K562 (cell line): Measurements from ENCODE around the gene ABCD3. TPM values are rescaled to one million over a fixed set of nuclear protein-coding genes. Genes with fewer than 3 reads are reported as not detected.
"Not testable (repeated sequence)": the region's sequence is repeated elsewhere in the genome, so short reads cannot be mapped to it uniquely, and the experiment has no call there.

ENCODE experiments used
- ATAC-seq: fragments of 200-7000 bp; cut with Tn5 transposase; 3 replicates; pipeline ENCODE4 v1.9.1; 2020; ENCODE audit warnings: moderate library complexity
- BruUV-seq: library from RNA; stranded (reverse); fragments of 400-500 nt; replicated peaks from 2 replicates; lab custom pipeline; 2021; lab: Mats Ljungman, UMichigan
- CTCF ChIA-PET: fragments of 300-600 bp; formaldehyde crosslinking; extraction: SDS; loops from one replicate; lab custom pipeline; 2021; ENCODE audit warnings: low intra/inter-chr PET ratio; lab: Yijun Ruan, JAX
- POLR2A ChIA-PET: fragments of 300-600, 350-650 bp; sonication (Branson Sonifier 250); formaldehyde crosslinking; extraction: SDS; loops from one replicate; lab custom pipeline; 2021; ENCODE audit warnings: antibody characterized with exemption, inconsistent platforms; lab: Yijun Ruan, JAX
- DNase-seq, 4 experiments: peaks; one replicate each; pipeline versions ENCODE4 v3.0.0 to v3.0.0-alpha.2; 2011 to 2018; ENCODE audit warnings: low spot score in 3 of 4, mixed read lengths in 3 of 4; ENCODE audit errors: extremely low read depth in 1 of 4
- FAIRE-seq: peaks from 2 replicates; lab custom pipeline; 2011; peaks lifted over from hg19 to GRCh38; lab: Jason Lieb, UNC
- H2AFZ ChIP-seq: 2 replicates; pipeline ENCODE4 v1.6.0; 2011; ENCODE audit warnings: low read depth, low read length, control low read depth, inconsistent platforms
- H3K27ac ChIP-seq: fragments of 200-600 bp; 3 replicates; pipeline ENCODE4 v1.8.0; 2011; ENCODE audit warnings: low read depth, mild to moderate bottlenecking, control low read depth, inconsistent platforms, low read length, moderate library complexity, mixed read lengths; ENCODE audit errors: extremely low read depth
- H3K27me3 ChIP-seq, 2 experiments: fragments of 300-600 bp in 1 of 2; 2 replicates in 1 of 2; 3 replicates in 1 of 2; pipeline versions ENCODE4 v1.6.0 to v1.8.0; 2011; ENCODE audit warnings: inconsistent platforms in 2 of 2, low read length in 2 of 2, mild to moderate bottlenecking in 1 of 2, mixed read lengths in 1 of 2, moderate library complexity in 1 of 2; ENCODE audit not compliant: control insufficient read depth in 2 of 2, insufficient read depth in 2 of 2
- H3K36me3 ChIP-seq: fragments of 300-600 bp; 3 replicates; pipeline ENCODE4 v1.8.0; 2011; ENCODE audit warnings: mild to moderate bottlenecking, low read length, inconsistent platforms; ENCODE audit not compliant: control insufficient read depth, insufficient read depth
- H3K4me1 ChIP-seq, 2 experiments: fragments of 200-600 bp in 1 of 2; replicated peaks in 1 of 2; 2 replicates in 1 of 2; 3 replicates in 1 of 2; pipeline versions ENCODE4 v1.5.1 to v1.8.0; 2011; ENCODE audit warnings: inconsistent platforms in 2 of 2, low read length in 2 of 2, mild to moderate bottlenecking in 1 of 2, mixed read lengths in 1 of 2, moderate library complexity in 1 of 2; ENCODE audit not compliant: control insufficient read depth in 2 of 2, insufficient read depth in 2 of 2
- H3K4me2 ChIP-seq: 2 replicates; pipeline ENCODE4 v1.6.1; 2011; ENCODE audit warnings: low read length, control low read depth, inconsistent platforms, mixed read lengths; ENCODE audit not compliant: insufficient read depth
- H3K4me3 ChIP-seq: fragments of 200-600 bp; sonication (generic), shearing (Covaris generic); 2 replicates; pipeline ENCODE4 v1.5.1; 2016; ENCODE audit warnings: control low read depth, inconsistent platforms
- H3K79me2 ChIP-seq: fragments of 200-600 bp; 3 replicates; pipeline ENCODE4 v1.8.0; 2011; ENCODE audit warnings: low read length, inconsistent platforms; ENCODE audit not compliant: control insufficient read depth, insufficient read depth
- H3K9ac ChIP-seq, 2 experiments: 2 replicates each; pipeline versions ENCODE4 v1.6.0 to v1.6.1; 2011; ENCODE audit warnings: low read depth in 2 of 2, low read length in 2 of 2, control low read depth in 1 of 2, inconsistent platforms in 1 of 2, mild to moderate bottlenecking in 1 of 2, mixed read lengths in 1 of 2; ENCODE audit not compliant: insufficient read depth in 1 of 2
- H3K9me1 ChIP-seq: one replicate; pipeline ENCODE4 v1.6.0; 2011; ENCODE audit warnings: inconsistent platforms, mild to moderate bottlenecking, low read length, moderate library complexity; ENCODE audit not compliant: control insufficient read depth, insufficient read depth
- H3K9me3 ChIP-seq: replicated peaks from 2 replicates; pipeline ENCODE4 v1.5.1; 2011; ENCODE audit warnings: low read depth, low read length, inconsistent platforms; ENCODE audit not compliant: control insufficient read depth, insufficient read depth
- H4K20me1 ChIP-seq: replicated peaks from 2 replicates; pipeline ENCODE4 v1.6.1; 2011; ENCODE audit warnings: low read length, inconsistent platforms, mixed read lengths; ENCODE audit not compliant: control insufficient read depth, insufficient read depth
- WGBS: fragments of 100-300 bp; shearing (Covaris generic); methylation state at CpG from one replicate; pipeline ENCODE4 v1.1.6; 2016; ENCODE audit warnings: low coverage, mixed read lengths; ENCODE audit not compliant: insufficient coverage; ENCODE audit errors: missing lambda C conversion rate; 5-methylcytosine and 5-hydroxymethylcytosine counted together
- in situ Hi-C: fragments of 300-500 bp; cut with MboI; formaldehyde crosslinking; loops from 4 replicates; pipeline ENCODE4 v1.15.0; 2018; ENCODE audit warnings: inconsistent platforms, mixed read lengths
- intact Hi-C: fragments of 100-400 bp; cut with micrococcal nuclease; formaldehyde crosslinking; loops from 2 replicates; pipeline ENCODE4 v1.14.2; 2022
- polyA plus RNA-seq, 8 experiments: library from polyadenylated mRNA; depleted of rRNA in 4 of 8; stranded (reverse) in 5 of 8; unstranded in 3 of 8; fragments of >200 nt; fragmentation: Nextera tagmentation in 2 of 8; fragmentation: Illumina TruSeq in 1 of 8; extraction: Ambion mirVana in 2 of 8; extraction: Trizol in 1 of 8; gene quantifications; 2 replicates each; pipeline versions ENCODE4 v1.2.1 to v1.2.3, GENCODE V29; 2011 to 2014; ENCODE audit warnings: inconsistent platforms in 1 of 8, missing spikeins in 1 of 8
- total RNA-seq, 7 experiments: library from RNA; depleted of rRNA in 6 of 7; stranded (reverse); fragments of >200 nt in 6 of 7; fragmentation: Illumina TruSeq in 2 of 7; extraction: Trizol in 2 of 7; gene quantifications; 2 replicates each; pipeline versions ENCODE4 v1.2.1 to v1.2.3, GENCODE V29; 2011 to 2021; ENCODE audit warnings: low replicate concordance in 1 of 7
- TF ChIP-seq, protein P1 (sequence below), 2 experiments: fragments of 450-650 bp; IDR thresholded peaks; 2 replicates each; pipeline ENCODE4 v1.6.1; 2018; ENCODE audit warnings: mild to moderate bottlenecking in 2 of 2, low read depth in 1 of 2; ENCODE audit not compliant: partially characterized antibody in 2 of 2

Gene ABCD3
- total and polyA plus RNA-seq, 9 of the 15 experiments (the other 6 are each of a cell fraction or from before 2014, with no cell fraction given) = 11.0 to 30.7 (median 15.5) TPM

DNA sequence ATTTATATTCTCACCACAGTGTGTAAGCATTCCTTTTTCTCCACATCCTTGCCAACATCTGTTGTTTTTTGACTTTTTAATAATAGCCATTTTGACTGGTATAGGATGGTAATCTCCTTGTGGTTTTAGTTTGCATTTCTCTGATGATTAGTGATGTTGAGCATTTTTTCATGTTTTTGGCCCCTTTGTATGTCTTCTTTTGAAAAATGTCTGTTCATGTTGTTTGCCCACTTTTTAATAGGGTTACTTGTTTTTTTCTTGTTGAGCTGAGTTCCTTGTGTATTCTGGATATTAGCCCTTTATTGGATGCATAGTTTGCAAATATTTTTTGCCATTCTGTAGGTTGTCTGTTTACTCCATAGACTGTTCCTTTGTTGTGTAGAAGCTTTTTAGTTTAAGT is 24.9 kb downstream of the ABCD3 start:
- DNase-seq, in situ Hi-C loops, H3K9me1 ChIP-seq, H2AFZ ChIP-seq, H3K4me1 ChIP-seq, BruUV-seq, H4K20me1 ChIP-seq, FAIRE-seq, H3K9ac ChIP-seq, H3K36me3 ChIP-seq, H3K9me3 ChIP-seq, intact Hi-C loops, H3K4me3 ChIP-seq, CTCF ChIA-PET, H3K27ac ChIP-seq, H3K4me2 ChIP-seq, ATAC-seq, POLR2A ChIA-PET, H3K79me2 ChIP-seq, H3K27me3 ChIP-seq: not testable (repeated sequence)
- TF ChIP-seq, protein P1, sequence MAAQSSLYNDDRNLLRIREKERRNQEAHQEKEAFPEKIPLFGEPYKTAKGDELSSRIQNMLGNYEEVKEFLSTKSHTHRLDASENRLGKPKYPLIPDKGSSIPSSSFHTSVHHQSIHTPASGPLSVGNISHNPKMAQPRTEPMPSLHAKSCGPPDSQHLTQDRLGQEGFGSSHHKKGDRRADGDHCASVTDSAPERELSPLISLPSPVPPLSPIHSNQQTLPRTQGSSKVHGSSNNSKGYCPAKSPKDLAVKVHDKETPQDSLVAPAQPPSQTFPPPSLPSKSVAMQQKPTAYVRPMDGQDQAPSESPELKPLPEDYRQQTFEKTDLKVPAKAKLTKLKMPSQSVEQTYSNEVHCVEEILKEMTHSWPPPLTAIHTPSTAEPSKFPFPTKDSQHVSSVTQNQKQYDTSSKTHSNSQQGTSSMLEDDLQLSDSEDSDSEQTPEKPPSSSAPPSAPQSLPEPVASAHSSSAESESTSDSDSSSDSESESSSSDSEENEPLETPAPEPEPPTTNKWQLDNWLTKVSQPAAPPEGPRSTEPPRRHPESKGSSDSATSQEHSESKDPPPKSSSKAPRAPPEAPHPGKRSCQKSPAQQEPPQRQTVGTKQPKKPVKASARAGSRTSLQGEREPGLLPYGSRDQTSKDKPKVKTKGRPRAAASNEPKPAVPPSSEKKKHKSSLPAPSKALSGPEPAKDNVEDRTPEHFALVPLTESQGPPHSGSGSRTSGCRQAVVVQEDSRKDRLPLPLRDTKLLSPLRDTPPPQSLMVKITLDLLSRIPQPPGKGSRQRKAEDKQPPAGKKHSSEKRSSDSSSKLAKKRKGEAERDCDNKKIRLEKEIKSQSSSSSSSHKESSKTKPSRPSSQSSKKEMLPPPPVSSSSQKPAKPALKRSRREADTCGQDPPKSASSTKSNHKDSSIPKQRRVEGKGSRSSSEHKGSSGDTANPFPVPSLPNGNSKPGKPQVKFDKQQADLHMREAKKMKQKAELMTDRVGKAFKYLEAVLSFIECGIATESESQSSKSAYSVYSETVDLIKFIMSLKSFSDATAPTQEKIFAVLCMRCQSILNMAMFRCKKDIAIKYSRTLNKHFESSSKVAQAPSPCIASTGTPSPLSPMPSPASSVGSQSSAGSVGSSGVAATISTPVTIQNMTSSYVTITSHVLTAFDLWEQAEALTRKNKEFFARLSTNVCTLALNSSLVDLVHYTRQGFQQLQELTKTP (IDR thresholded peaks at IDR 0.05; ENCODE audit: low read depth in 1 of 2, partially characterized antibody in 2 of 2) = peak in 1 of 2 experiments; percentile 97

DNA sequence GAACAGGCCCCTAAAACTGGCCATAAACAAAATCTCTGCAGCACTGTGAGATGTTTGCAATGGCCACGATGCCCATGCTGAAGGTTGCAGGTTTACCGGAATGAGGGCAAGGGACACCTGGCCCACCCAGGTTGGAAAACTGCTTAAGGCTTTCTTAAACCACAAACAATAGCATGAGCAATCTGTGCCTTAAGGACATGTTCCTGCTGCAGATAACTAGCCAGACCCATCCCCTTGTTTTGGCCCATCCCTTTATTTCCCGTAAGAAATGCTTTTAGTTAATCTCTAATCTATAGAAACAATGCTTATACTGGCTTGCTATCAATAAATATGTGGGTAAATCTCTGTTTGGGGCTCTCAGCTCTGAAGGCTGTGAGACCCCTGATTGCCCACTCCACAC is 26.6 kb downstream of the ABCD3 start:
- H3K4me3 ChIP-seq, H3K9me3 ChIP-seq, ATAC-seq, CTCF ChIA-PET, H3K4me2 ChIP-seq, intact Hi-C loops, H3K4me1 ChIP-seq, in situ Hi-C loops, H3K27ac ChIP-seq, H2AFZ ChIP-seq, FAIRE-seq, H3K36me3 ChIP-seq, DNase-seq, H4K20me1 ChIP-seq, H3K79me2 ChIP-seq, BruUV-seq, H3K9me1 ChIP-seq, POLR2A ChIA-PET, H3K27me3 ChIP-seq, H3K9ac ChIP-seq: not testable (repeated sequence)
- 52% methylated on average over 3 of the region's 3 CpGs for WGBS

- CTCF ChIA-PET, H3K4me2 ChIP-seq, H3K36me3 ChIP-seq, FAIRE-seq, intact Hi-C loops, H3K9ac ChIP-seq, ATAC-seq, POLR2A ChIA-PET, H4K20me1 ChIP-seq, H3K9me1 ChIP-seq, H3K4me3 ChIP-seq, H3K79me2 ChIP-seq, BruUV-seq, in situ Hi-C loops, H3K9me3 ChIP-seq, DNase-seq, H3K27me3 ChIP-seq, H3K4me1 ChIP-seq, H3K27ac ChIP-seq, H2AFZ ChIP-seq: not testable (repeated sequence)
- 73% methylated on average over 8 of the region's 8 CpGs for WGBS
Measured at GRCh38 chr1:94445733-94446132, 27.5 kb downstream of the ABCD3 start.
